H1 (cell line): ENCODE data around the gene SIPA1L3. TPM values are rescaled to one million over a fixed set of nuclear protein-coding genes. Genes with fewer than 3 reads are reported as not detected.
A peak's percentile ranks its signal among the peaks of the same experiment; 100 is the strongest.

Experiments
- CTCF ChIA-PET: fragments of 300-600 bp; sonication (Branson Sonifier 250); formaldehyde crosslinking; loops from one replicate; lab custom pipeline; 2021; ENCODE audit not compliant: partially characterized antibody; lab: Charles Lee
- POLR2A ChIA-PET: fragments of 300-600 bp; sonication (Branson Sonifier 250); formaldehyde crosslinking; loops from one replicate; lab custom pipeline; 2021; ENCODE audit warnings: inconsistent platforms; ENCODE audit not compliant: partially characterized antibody; lab: Charles Lee
- DNase-seq, 2 experiments: peaks; one replicate each; pipeline versions ENCODE4 v3.0.0 to v3.0.0-alpha.2; 2010 to 2022; ENCODE audit warnings: low spot score in 2 of 2, low read depth in 1 of 2, mixed read lengths in 1 of 2
- FAIRE-seq: peaks from 2 replicates; lab custom pipeline; 2011; peaks lifted over from hg19 to GRCh38; lab: Jason Lieb, UNC
- H2AFZ ChIP-seq: 2 replicates; pipeline ENCODE4 v1.8.1; 2012; ENCODE audit warnings: low read length, inconsistent platforms
- H2AK5ac ChIP-seq: 2 replicates; pipeline ENCODE4 v1.6.1; 2013; ENCODE audit warnings: low read depth, low read length
- H2BK120ac ChIP-seq: replicated peaks from 2 replicates; pipeline ENCODE3; 2013; ENCODE audit warnings: low read depth, low read length, inconsistent platforms
- H2BK12ac ChIP-seq: 2 replicates; pipeline ENCODE4 v1.6.1; 2013; ENCODE audit warnings: low read depth, low read length
- H2BK15ac ChIP-seq: 2 replicates; pipeline ENCODE4 v1.6.1; 2013; ENCODE audit warnings: low read length
- H2BK20ac ChIP-seq: 2 replicates; pipeline ENCODE4 v1.6.1; 2013; ENCODE audit warnings: low read length
- H2BK5ac ChIP-seq: 2 replicates; pipeline ENCODE4 v1.6.1; 2013; ENCODE audit warnings: low read depth, low read length
- H3K14ac ChIP-seq: 2 replicates; pipeline ENCODE4 v1.6.1; 2013; ENCODE audit warnings: inconsistent platforms; ENCODE audit not compliant: insufficient read length
- H3K18ac ChIP-seq: 2 replicates; pipeline ENCODE4 v1.6.1; 2013; ENCODE audit warnings: low read length; ENCODE audit errors: extremely low read depth
- H3K23ac ChIP-seq: 2 replicates; pipeline ENCODE4 v1.6.1; 2013; ENCODE audit warnings: inconsistent platforms; ENCODE audit not compliant: insufficient read length
- H3K23me2 ChIP-seq: 2 replicates; pipeline ENCODE4 v1.6.1; 2013; ENCODE audit warnings: low read depth, low read length
- H3K27ac ChIP-seq: 2 replicates; pipeline ENCODE4 v1.6.1; 2011; ENCODE audit warnings: low read depth, low read length, inconsistent platforms
- H3K27me3 ChIP-seq, 4 experiments: replicated peaks in 1 of 4; 1 replicate in 1 of 4; 2 replicates in 3 of 4; pipeline versions ENCODE4 v1.6.1 to v1.8.1; 2011 to 2013; ENCODE audit warnings: low read length in 3 of 4, mild to moderate bottlenecking in 3 of 4, inconsistent platforms in 2 of 4, mixed read lengths in 2 of 4, moderate library complexity in 1 of 4; ENCODE audit not compliant: control insufficient read depth in 3 of 4, insufficient read depth in 3 of 4; ENCODE audit errors: extremely low read depth in 1 of 4
- H3K36me3 ChIP-seq, 4 experiments: 2 replicates each; pipeline versions ENCODE4 v1.6.1 to v1.8.1; 2011 to 2013; ENCODE audit warnings: mild to moderate bottlenecking in 4 of 4, low read length in 3 of 4, moderate library complexity in 2 of 4, control low read depth in 1 of 4, inconsistent platforms in 1 of 4; ENCODE audit not compliant: insufficient read depth in 4 of 4, control insufficient read depth in 2 of 4
- H3K4ac ChIP-seq: replicated peaks from 2 replicates; pipeline ENCODE3; 2013; ENCODE audit warnings: low read length, low read depth, mixed read lengths, inconsistent platforms; ENCODE audit not compliant: insufficient read length
- H3K4me1 ChIP-seq, 4 experiments: replicated peaks in 1 of 4; 1 replicate in 1 of 4; 2 replicates in 3 of 4; pipeline versions ENCODE4 v1.6.1 to v1.8.1; 2011 to 2013; ENCODE audit warnings: low read length in 3 of 4, inconsistent platforms in 2 of 4, mixed read lengths in 1 of 4; ENCODE audit not compliant: insufficient read depth in 4 of 4, control insufficient read depth in 3 of 4
- H3K4me2 ChIP-seq, 2 experiments: 2 replicates each; pipeline versions ENCODE4 v1.6.1 to v1.8.1; 2011 to 2013; ENCODE audit warnings: low read depth in 2 of 2, low read length in 2 of 2, control low read depth in 1 of 2, inconsistent platforms in 1 of 2, mild to moderate bottlenecking in 1 of 2; ENCODE audit not compliant: insufficient read depth in 1 of 2
- H3K4me3 ChIP-seq, 4 experiments: fragments of 200-600, 300-600 bp in 1 of 4; sonication (generic), shearing (Covaris generic), sonication (Bioruptor Twin) in 1 of 4; 2 replicates each; pipeline versions ENCODE4 v1.5.1 to v1.8.1; 2011 to 2016; ENCODE audit warnings: low read length in 4 of 4, low read depth in 3 of 4, control low read depth in 2 of 4, inconsistent platforms in 2 of 4, mild to moderate bottlenecking in 2 of 4, mixed read lengths in 1 of 4, moderate library complexity in 1 of 4; ENCODE audit not compliant: insufficient read depth in 2 of 4; ENCODE audit errors: extremely low read depth in 1 of 4
- H3K56ac ChIP-seq: replicated peaks from 2 replicates; pipeline ENCODE3; 2013; ENCODE audit warnings: low read depth, mild to moderate bottlenecking, mixed read lengths, low read length, inconsistent platforms; ENCODE audit not compliant: insufficient read length
- H3K79me1 ChIP-seq: 2 replicates; pipeline ENCODE4 v1.6.1; 2013; ENCODE audit warnings: low read depth, low read length, control low read depth
- H3K79me2 ChIP-seq, 2 experiments: 2 replicates each; pipeline versions ENCODE4 v1.6.1 to v1.8.1; 2012 to 2013; ENCODE audit warnings: low read length in 2 of 2, mild to moderate bottlenecking in 2 of 2, inconsistent platforms in 1 of 2; ENCODE audit not compliant: insufficient read depth in 2 of 2, control insufficient read depth in 1 of 2
- H3K9ac ChIP-seq, 4 experiments: replicated peaks in 1 of 4; 1 replicate in 1 of 4; 2 replicates in 3 of 4; pipeline versions ENCODE4 v1.6.1 to v1.8.1; 2011 to 2013; ENCODE audit warnings: low read depth in 3 of 4, low read length in 3 of 4, control low read depth in 2 of 4, mild to moderate bottlenecking in 2 of 4, moderate library complexity in 2 of 4, inconsistent platforms in 1 of 4; ENCODE audit errors: extremely low read depth in 1 of 4
- H3K9me3 ChIP-seq, 2 experiments: 2 replicates each; pipeline versions ENCODE4 v1.6.1 to v1.8.1; 2012 to 2013; ENCODE audit warnings: mild to moderate bottlenecking in 2 of 2, moderate library complexity in 2 of 2, control low read depth in 1 of 2, inconsistent platforms in 1 of 2, low read depth in 1 of 2, low read length in 1 of 2, mixed read lengths in 1 of 2; ENCODE audit not compliant: insufficient read depth in 2 of 2
- H4K20me1 ChIP-seq, 2 experiments: replicated peaks in 1 of 2; 2 replicates each; pipeline versions ENCODE3 to v1.8.1; 2011 to 2013; ENCODE audit warnings: inconsistent platforms in 2 of 2, low read length in 2 of 2, mild to moderate bottlenecking in 1 of 2; ENCODE audit not compliant: insufficient read depth in 2 of 2, control insufficient read depth in 1 of 2
- H4K5ac ChIP-seq: 2 replicates; pipeline ENCODE4 v1.6.1; 2013; ENCODE audit warnings: low read length, low read depth, mixed read lengths, inconsistent platforms; ENCODE audit not compliant: insufficient read length
- H4K8ac ChIP-seq: 2 replicates; pipeline ENCODE4 v1.8.0; 2013; ENCODE audit warnings: mild to moderate bottlenecking, moderate library complexity, low read length, inconsistent platforms; ENCODE audit not compliant: insufficient read depth; ENCODE audit errors: extremely low read depth
- H4K91ac ChIP-seq: replicated peaks from 2 replicates; pipeline ENCODE3; 2013; ENCODE audit warnings: low read length, mixed read lengths, inconsistent platforms; ENCODE audit not compliant: insufficient read length
- ASH2L ChIP-seq: fragments of 200-600, 300-600 bp; sonication (generic); IDR thresholded peaks from one replicate; pipeline ENCODE4 v1.7.1; 2017; ENCODE audit warnings: low read length
- CEBPB ChIP-seq: IDR thresholded peaks from 2 replicates; pipeline ENCODE4 v1.6.1; 2012; ENCODE audit warnings: low read depth, low read length
- EP300 ChIP-seq, 2 experiments: IDR thresholded peaks; 1 replicate in 1 of 2; 2 replicates in 1 of 2; pipeline ENCODE4 v1.6.1; 2011 to 2012; ENCODE audit warnings: low read depth in 2 of 2, low read length in 2 of 2, mild to moderate bottlenecking in 2 of 2, borderline replicate concordance in 1 of 2, inconsistent platforms in 1 of 2, moderate library complexity in 1 of 2
- KDM1A ChIP-seq: fragments of 200-600, 300-600 bp; sonication (generic); IDR thresholded peaks from 2 replicates; pipeline ENCODE4 v1.7.1; 2016; ENCODE audit warnings: mild to moderate bottlenecking, low read length, borderline replicate concordance
- RNF2 ChIP-seq: fragments of 200-900, 300-1000 bp; sonication (generic); IDR thresholded peaks from 2 replicates; pipeline ENCODE4 v1.7.1; 2016; ENCODE audit warnings: borderline replicate concordance, low read depth, mild to moderate bottlenecking, antibody characterized with exemption, low read length; ENCODE audit not compliant: poor library complexity, severe bottlenecking; ENCODE audit errors: missing control alignments
- TAF1 ChIP-seq: IDR thresholded peaks from 2 replicates; pipeline ENCODE4 v1.6.1; 2011; ENCODE audit warnings: mild to moderate bottlenecking, low read depth, low read length
- TAF7 ChIP-seq: optimal IDR thresholded peaks from 2 replicates; pipeline ENCODE3; 2011; ENCODE audit warnings: low read depth, mild to moderate bottlenecking, inconsistent platforms, low read length, moderate library complexity, borderline replicate concordance
- TEAD4 ChIP-seq: IDR thresholded peaks from 2 replicates; pipeline ENCODE4 v1.6.1; 2012; ENCODE audit warnings: low read depth, low read length, inconsistent platforms, mixed read lengths
- WGBS, 2 experiments: shearing (Covaris generic) in 1 of 2; methylation state at CpG; one replicate each; pipeline versions ENCODE4 v1.1.6 to v1.1.7; 2013 to 2015; ENCODE audit warnings: low lambda C conversion rate in 2 of 2, mixed read lengths in 2 of 2, inconsistent platforms in 1 of 2, low coverage in 1 of 2, missing lambda C conversion rate in 1 of 2; ENCODE audit not compliant: insufficient replicate concordance in 2 of 2, insufficient coverage in 1 of 2, insufficient read length in 1 of 2; ENCODE audit errors: extremely low coverage in 1 of 2, missing lambda C conversion rate in 1 of 2; 5-methylcytosine and 5-hydroxymethylcytosine counted together
- polyA plus RNA-seq, 7 experiments: library from polyadenylated mRNA; depleted of rRNA in 3 of 7; stranded (reverse) in 5 of 7; unstranded in 2 of 7; fragments of >200 nt in 5 of 7; fragments of 200-250 nt in 2 of 7; gene quantifications; 1 replicate in 5 of 7; 2 replicates in 1 of 7; 4 replicates in 1 of 7; pipeline versions ENCODE4 v1.2.1 to v1.2.3, GENCODE V29; 2011 to 2013; ENCODE audit warnings: missing spikeins in 2 of 7, mixed read lengths in 2 of 7
- total RNA-seq: library from RNA; stranded (reverse); fragmentation: NEBNext Ultra II Directional; extraction: Animal tissue kit (Norgen Biotek cat#: 25700); gene quantifications from 2 replicates; pipeline ENCODE4 v1.2.1, GENCODE V29; 2021
- TF ChIP-seq, protein P1 (sequence below): IDR thresholded peaks from 2 replicates; pipeline ENCODE4 v1.6.1; 2012; ENCODE audit warnings: inconsistent platforms

The SIPA1L3 gene
- total and polyA plus RNA-seq, 2 of the 8 experiments (the other 6 are each of a cell fraction or from before 2014, with no cell fraction given), result 15.0 to 54.9 TPM

DNA sequence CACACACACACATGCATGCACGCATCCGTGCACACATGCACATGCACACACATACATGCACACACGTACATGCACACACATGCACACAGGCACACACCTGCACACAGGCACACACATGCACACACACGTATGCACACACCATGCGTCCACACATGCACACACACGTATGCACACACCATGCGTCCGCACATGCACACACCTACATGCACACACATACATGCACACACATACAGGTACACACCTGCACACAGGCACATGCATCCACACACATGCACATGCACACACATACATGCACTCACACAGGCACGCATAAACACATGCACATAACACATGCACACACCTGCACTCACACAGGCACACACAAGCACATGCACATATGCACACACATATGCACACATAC is 204.9 kb downstream of the SIPA1L3 start:
- H2BK12ac ChIP-seq, result no peak overlapping the region; the same call in 1 of the 2 replicates
- no peak overlapping the region for H3K4me2 ChIP-seq
- peak overlapping the region; percentile 66 for H2BK120ac ChIP-seq
- WGBS, 2 experiments, result 88% methylated on average over 9 of the region's 9 CpGs; no CpG with 5 or more reads in 1 of the 2 experiments
- no peaks in the 10 kb centered on the region for H3K79me1 ChIP-seq
- H3K14ac ChIP-seq, result no peak overlapping the region
- no peak overlapping the region for H2AFZ ChIP-seq
- no peak overlapping the region for H3K23ac ChIP-seq
- H3K56ac ChIP-seq, result no peak overlapping the region
- no peak; the same call in 1 of the 2 replicates for TF ChIP-seq KDM1A
- TF ChIP-seq TEAD4, result no peak
- no peak for TF ChIP-seq RNF2
- TF ChIP-seq EP300 (IDR thresholded peaks at IDR 0.05; ENCODE audit: borderline replicate concordance in 1 of 2, low read depth in 2 of 2, low read length in 2 of 2), result no peak
- TF ChIP-seq, protein P1, sequence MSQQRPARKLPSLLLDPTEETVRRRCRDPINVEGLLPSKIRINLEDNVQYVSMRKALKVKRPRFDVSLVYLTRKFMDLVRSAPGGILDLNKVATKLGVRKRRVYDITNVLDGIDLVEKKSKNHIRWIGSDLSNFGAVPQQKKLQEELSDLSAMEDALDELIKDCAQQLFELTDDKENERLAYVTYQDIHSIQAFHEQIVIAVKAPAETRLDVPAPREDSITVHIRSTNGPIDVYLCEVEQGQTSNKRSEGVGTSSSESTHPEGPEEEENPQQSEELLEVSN, result no peak
- TF ChIP-seq TAF1, result no peak
- TF ChIP-seq CEBPB, result no peak
- no peak for TF ChIP-seq ASH2L
- no peak for TF ChIP-seq TAF7
- CTCF ChIA-PET, result interaction anchor here (1.3 to 1.4 kb wide), 2 partner anchors 11 to 209 kb away, joined by 3 to 4 read pairs; no protein-coding TSS in a partner anchor
- FAIRE-seq, result peak; percentile 81
- no peak overlapping the region for H4K8ac ChIP-seq
- H3K4me1 ChIP-seq, result no peaks in the 10 kb centered on the region
- H4K5ac ChIP-seq, result no peak overlapping the region
- H3K27me3 ChIP-seq, result no peaks in the 10 kb centered on the region; a peak in 1 of 7 replicates
- H3K27ac ChIP-seq, result no peak overlapping the region
- no peak overlapping the region for H4K91ac ChIP-seq
- no peak overlapping the region; the same call in 1 of the 2 replicates for H2AK5ac ChIP-seq
- H3K79me2 ChIP-seq, result no peaks in the 10 kb centered on the region
- peak overlapping the region in 1 of 4 experiments; percentile 31; a peak in 1 of 7 replicates for H3K9ac ChIP-seq
- no peak overlapping the region for H2BK20ac ChIP-seq
- H2BK5ac ChIP-seq, result peak overlapping the region; percentile 6; the same call in 1 of the 2 replicates
- no peak overlapping the region for H2BK15ac ChIP-seq
- H4K20me1 ChIP-seq, result peaks cover 0 to 6% of the 10 kb centered on the region in 2 experiments
- POLR2A ChIA-PET, result no interaction called here
- DNase-seq, result no peak
- H3K23me2 ChIP-seq, result peaks cover 3% of the 10 kb centered on the region; the same call in 1 of the 2 replicates
- peaks cover 6 to 36% (median 20%) of the 10 kb centered on the region in 4 experiments; a peak in 7 of 8 replicates for H3K36me3 ChIP-seq
- no peak overlapping the region for H3K4me3 ChIP-seq
- H3K4ac ChIP-seq, result no peak overlapping the region
- H3K9me3 ChIP-seq, result no peaks in the 10 kb centered on the region
- H3K18ac ChIP-seq, result no peak overlapping the region
